Activated CD4-positive, alpha-beta T cell treated with anti-CD3 and anti-CD28 coated beads, Interleukin-2, amount 10 ng/mL, durations not matched to agents 24 days and 14 days (primary cell): ENCODE data around the gene ERCC3. TPM values are rescaled to one million over a fixed set of nuclear protein-coding genes. Genes with fewer than 3 reads are reported as not detected.

Experiments used
- DNase-seq: peaks from one replicate; pipeline ENCODE4 v3.0.0; 2022
- H3K27ac Mint-ChIP-seq: one replicate; pipeline ENCODE4 v1.8.0; 2022; ENCODE audit warnings: mild to moderate bottlenecking, mixed read lengths
- H3K27me3 Mint-ChIP-seq: one replicate; pipeline ENCODE4 v1.8.0; 2022; ENCODE audit warnings: mixed read lengths
- H3K36me3 Mint-ChIP-seq: one replicate; pipeline ENCODE4 v1.8.0; 2022; ENCODE audit warnings: low read depth, mild to moderate bottlenecking, mixed read lengths
- H3K4me1 Mint-ChIP-seq: one replicate; pipeline ENCODE4 v1.8.0; 2021; ENCODE audit warnings: mixed read lengths
- H3K4me3 Mint-ChIP-seq: one replicate; pipeline ENCODE4 v1.8.0; 2022; ENCODE audit warnings: mild to moderate bottlenecking, moderate library complexity, mixed read lengths
- H3K9me3 Mint-ChIP-seq: one replicate; pipeline ENCODE4 v1.8.0; 2021; ENCODE audit warnings: mixed read lengths
- intact Hi-C: fragments of 100-400 bp; cut with micrococcal nuclease; formaldehyde crosslinking; loops from one replicate; pipeline ENCODE4 v1.15.1; 2023
- total RNA-seq: library from RNA; stranded (reverse); gene quantifications from 2 replicates; pipeline ENCODE4 v1.2.3, GENCODE V29; 2022

Gene ERCC3
- total RNA-seq, 1 donor from 2014 or later: 58.1 TPM

DNA sequence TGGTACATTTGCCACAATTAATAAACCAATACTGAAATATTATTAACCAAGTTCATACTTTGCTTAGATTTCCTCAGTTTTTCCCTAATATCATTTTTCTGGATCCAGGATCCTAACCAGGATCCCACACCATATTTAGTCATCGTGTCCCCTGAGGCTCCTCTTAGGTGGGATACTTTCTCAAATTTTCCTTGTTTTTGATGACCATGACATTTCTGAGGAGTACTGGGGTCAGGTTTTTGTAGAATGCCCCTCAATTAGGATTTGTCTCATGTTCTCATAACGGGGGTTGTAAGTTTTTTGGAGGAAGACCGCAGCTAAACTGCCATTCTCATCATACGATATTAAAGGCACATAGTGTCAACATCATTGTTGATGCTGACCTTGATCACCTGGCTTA, 15.5 kb upstream of the ERCC3 start:
- Mint-ChIP-seq H3K27me3 (no peaks in the 10 kb centered on the region), H3K4me3 (no peak overlapping the region), H3K9me3 (no peaks in the 10 kb centered on the region), H3K4me1 (peaks cover 3% of the 10 kb centered on the region), H3K27ac (no peak overlapping the region), H3K36me3 (peaks cover 51% of the 10 kb centered on the region)
- DNase-seq: no peak
- intact Hi-C loops: no loop called here

DNA sequence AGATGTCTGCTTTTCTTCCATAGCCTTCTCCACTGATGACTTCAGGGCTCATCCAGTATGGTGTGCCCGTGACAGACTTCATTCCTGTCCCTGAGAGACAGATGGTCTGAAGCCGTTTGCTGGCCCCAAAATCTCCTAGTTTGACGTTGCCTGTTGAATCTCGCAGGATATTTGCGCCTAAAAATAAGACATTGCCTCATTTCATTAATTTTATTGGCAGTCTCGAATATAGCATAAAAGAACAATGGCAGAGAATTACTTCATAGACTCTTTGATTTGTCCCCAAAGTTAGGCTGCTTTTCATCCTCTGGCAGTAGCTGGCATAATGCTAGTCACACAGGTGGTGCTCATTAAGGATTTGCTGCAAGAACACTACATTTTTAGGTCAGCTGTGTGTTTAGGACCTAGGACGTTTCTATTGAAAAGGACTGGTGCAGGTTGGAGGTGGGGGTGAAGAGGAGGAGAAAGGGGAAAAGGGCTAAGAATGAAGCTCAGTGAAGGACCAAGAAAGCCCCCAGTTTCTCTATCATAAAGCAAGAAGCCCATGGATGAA, 14.7 kb upstream of the ERCC3 start:
- Mint-ChIP-seq H3K4me3 (no peak overlapping the region), H3K4me1 (peaks cover 3% of the 10 kb centered on the region), H3K27ac (no peak overlapping the region), H3K9me3 (no peaks in the 10 kb centered on the region), H3K27me3 (no peaks in the 10 kb centered on the region), H3K36me3 (peaks cover 45% of the 10 kb centered on the region)
- intact Hi-C loops: no loop called here
- DNase-seq: no peak

DNA sequence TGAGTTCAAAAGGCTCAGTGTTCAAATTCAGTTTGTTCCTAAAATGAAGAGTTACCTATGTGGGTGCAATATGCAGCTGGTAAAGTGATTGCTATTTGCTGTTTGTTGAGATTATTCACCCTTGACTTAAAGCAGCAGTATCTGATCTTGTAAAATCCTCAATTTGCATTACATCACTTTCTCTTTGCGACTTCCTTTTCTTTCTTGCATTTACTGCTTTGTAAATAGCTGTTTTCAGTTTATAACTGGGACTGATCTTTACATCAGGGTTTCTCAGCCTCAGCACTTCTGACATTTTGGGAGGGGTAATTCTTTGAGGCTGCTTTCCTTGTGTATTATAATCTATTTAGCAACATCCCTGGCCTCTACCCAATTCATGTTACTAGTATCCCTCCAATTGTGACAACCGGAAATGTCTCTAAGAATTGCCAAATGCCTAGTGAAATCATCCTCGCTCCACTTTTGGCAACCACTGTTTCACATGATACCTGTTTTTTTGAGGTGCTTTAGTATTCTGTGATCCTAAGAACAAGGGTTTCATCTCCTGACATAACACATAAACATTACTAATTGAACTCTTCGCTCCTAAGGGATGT, 12.1 kb upstream of the ERCC3 start:
- Mint-ChIP-seq H3K4me1 (peaks cover 3% of the 10 kb centered on the region), H3K27ac (peak overlapping the region; percentile 49), H3K36me3 (peaks cover 32% of the 10 kb centered on the region), H3K4me3 (no peak overlapping the region), H3K27me3 (no peaks in the 10 kb centered on the region), H3K9me3 (no peaks in the 10 kb centered on the region)
- intact Hi-C loops: no loop called here
- DNase-seq: no peak

DNA sequence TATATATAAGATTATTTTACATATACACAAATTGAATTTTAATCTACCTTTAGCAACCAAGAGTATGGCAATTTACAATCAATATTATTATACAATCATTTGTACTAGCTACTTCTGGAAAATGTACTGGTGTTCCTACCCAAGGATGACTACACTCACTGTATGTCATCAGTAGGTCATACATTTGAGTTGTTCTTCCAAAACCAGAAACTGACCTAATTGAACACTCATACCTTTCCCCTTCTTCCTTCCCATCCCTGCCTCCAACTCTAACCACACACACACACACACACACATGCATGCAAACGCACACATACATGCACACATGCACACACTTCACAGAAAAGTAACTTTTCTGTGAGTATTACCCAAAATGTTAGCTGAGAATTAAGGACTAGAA, 8.2 kb upstream of the ERCC3 start:
- no peaks in the 10 kb centered on the region for H3K27me3 Mint-ChIP-seq
- H3K27ac Mint-ChIP-seq: no peak overlapping the region
- no peaks in the 10 kb centered on the region for H3K9me3 Mint-ChIP-seq

DNA sequence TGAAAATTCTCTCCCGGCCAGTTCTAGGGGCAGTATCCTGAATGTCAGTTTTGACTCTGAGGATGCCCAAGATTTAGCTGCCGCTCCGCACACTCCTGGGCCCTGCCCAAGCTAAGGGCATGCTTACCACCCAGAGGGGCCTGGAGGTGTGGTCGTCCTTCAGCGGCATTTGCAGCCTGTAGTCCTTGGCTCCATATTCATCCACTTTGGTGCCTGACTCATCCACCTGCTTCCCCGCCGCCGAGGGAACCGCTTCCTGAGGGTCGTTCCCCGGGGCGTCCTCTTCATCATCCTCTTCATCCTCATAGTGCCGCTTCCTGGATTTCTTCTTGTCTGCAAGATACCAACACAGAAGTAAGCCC, 577 bp downstream of the ERCC3 start:
- no peaks in the 10 kb centered on the region for H3K9me3 Mint-ChIP-seq
- peaks cover 23% of the 10 kb centered on the region for H3K4me1 Mint-ChIP-seq
- H3K36me3 Mint-ChIP-seq: peaks cover 45% of the 10 kb centered on the region
- peak overlapping the region; percentile 99 for H3K4me3 Mint-ChIP-seq
- no peak for DNase-seq
- no peaks in the 10 kb centered on the region for H3K27me3 Mint-ChIP-seq
- intact Hi-C loops: loop anchor here (5.0 to 10.0 kb wide), 3 partner anchors 184 to 731 kb away; partner anchors contain the start of gene SAP130
- H3K27ac Mint-ChIP-seq: peak overlapping the region; percentile 98

More for the DNA sequence above, 8.2 kb upstream of the ERCC3 start:
- Mint-ChIP-seq H3K36me3 (peaks cover 18% of the 10 kb centered on the region), H3K4me1 (peaks cover 3% of the 10 kb centered on the region), H3K4me3 (no peak overlapping the region)
- DNase-seq: no peak
- intact Hi-C loops: no loop called here

DNA sequence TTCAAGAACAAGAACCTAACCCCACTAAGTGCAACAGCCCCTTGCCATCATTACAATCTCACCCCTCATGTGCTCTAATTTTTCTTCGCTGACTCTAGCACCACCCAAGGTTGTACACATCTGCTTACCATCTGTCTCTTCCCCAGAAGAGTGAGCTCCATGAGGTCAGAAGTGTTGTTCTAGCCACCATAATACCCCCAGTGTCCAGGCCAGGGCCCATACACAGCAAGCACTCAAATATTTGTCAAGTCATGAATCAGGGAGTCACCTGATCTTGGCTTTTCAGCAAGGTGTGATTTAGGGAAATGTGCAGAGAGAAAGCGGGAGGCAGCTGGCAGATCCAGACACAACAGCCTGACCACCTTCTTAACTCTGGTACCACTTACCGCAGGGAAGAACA, 5.7 kb downstream of the ERCC3 start:
- Mint-ChIP-seq H3K9me3 (no peaks in the 10 kb centered on the region), H3K27me3 (no peaks in the 10 kb centered on the region), H3K36me3 (peaks cover 88% of the 10 kb centered on the region), H3K4me1 (peaks cover 16% of the 10 kb centered on the region), H3K4me3 (no peak overlapping the region), H3K27ac (no peak overlapping the region)
- intact Hi-C loops: no loop called here
- no peak for DNase-seq

DNA sequence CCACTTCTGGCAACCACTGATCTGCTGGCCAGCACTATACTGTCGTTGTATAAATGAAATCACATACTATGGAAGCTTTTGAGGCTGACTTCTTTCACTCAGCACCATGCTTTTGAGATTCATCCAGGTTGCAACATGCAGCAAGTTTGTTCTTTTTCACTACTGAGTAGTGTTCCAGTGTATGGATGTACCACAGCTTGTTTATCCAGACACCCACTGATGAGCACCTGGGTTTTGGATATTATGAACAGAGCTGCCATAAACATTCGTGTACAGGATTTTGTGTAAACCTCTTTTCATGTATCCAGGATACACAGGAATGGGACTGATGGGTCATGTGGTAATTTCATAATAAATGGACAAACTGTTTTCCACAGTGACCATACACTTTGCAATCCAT, 10.7 kb downstream of the ERCC3 start:
- H3K27me3 Mint-ChIP-seq: no peaks in the 10 kb centered on the region
- H3K9me3 Mint-ChIP-seq: no peaks in the 10 kb centered on the region
- peaks cover 12% of the 10 kb centered on the region for H3K4me1 Mint-ChIP-seq
- H3K27ac Mint-ChIP-seq: no peak overlapping the region
- intact Hi-C loops: no loop called here
- no peak overlapping the region for H3K4me3 Mint-ChIP-seq
- H3K36me3 Mint-ChIP-seq: peaks cover 87% of the 10 kb centered on the region
- no peak for DNase-seq

DNA sequence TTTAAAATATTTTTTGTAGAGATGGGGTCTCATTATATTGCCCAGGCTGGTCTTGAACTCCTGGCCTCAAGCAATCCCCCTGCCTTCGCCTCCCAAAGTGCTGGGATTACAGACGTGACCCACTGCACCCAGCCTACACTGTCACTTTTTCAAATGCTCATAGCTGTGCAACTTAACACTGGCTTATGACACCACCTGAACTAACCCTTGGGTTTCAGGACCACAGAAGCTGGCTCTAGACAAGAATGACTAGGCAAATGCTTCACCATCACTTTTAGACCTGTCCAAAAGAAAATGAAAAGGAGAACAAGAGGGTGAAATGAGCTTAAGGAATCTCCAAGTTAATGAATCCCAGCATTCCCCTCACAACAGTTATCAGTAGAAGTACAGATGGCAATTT, 13.3 kb downstream of the ERCC3 start:
- peak overlapping the region; percentile 6 for H3K27ac Mint-ChIP-seq
- peaks cover 81% of the 10 kb centered on the region for H3K36me3 Mint-ChIP-seq
- no peaks in the 10 kb centered on the region for H3K27me3 Mint-ChIP-seq
- H3K4me3 Mint-ChIP-seq: no peak overlapping the region
- peaks cover 24% of the 10 kb centered on the region for H3K4me1 Mint-ChIP-seq
- no peak for DNase-seq
- intact Hi-C loops: no loop called here
- H3K9me3 Mint-ChIP-seq: no peaks in the 10 kb centered on the region

DNA sequence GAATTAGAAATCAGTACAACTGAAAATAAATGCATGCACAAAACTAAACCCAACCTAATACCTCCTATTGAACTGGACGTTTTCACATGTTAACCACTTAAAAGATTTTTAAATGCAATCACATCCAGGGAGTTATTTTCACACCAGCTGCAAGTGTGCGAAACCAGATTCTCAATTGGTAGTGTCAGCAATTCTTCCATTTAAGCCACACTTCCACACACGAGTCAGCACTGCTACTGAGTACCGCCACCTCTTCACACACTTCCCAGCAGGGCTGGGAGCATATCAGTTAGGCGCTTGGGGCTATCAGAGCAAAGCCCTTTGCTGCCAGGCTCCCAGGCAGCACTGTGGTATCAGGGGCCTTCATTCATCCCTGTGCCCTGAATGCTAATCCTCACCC, 14.2 kb downstream of the ERCC3 start:
- peaks cover 27% of the 10 kb centered on the region for H3K4me1 Mint-ChIP-seq
- no peaks in the 10 kb centered on the region for H3K9me3 Mint-ChIP-seq
- H3K27ac Mint-ChIP-seq: no peak overlapping the region
- intact Hi-C loops: no loop called here
- DNase-seq: no peak
- H3K27me3 Mint-ChIP-seq: no peaks in the 10 kb centered on the region
- H3K36me3 Mint-ChIP-seq: peaks cover 78% of the 10 kb centered on the region
- no peak overlapping the region for H3K4me3 Mint-ChIP-seq

DNA sequence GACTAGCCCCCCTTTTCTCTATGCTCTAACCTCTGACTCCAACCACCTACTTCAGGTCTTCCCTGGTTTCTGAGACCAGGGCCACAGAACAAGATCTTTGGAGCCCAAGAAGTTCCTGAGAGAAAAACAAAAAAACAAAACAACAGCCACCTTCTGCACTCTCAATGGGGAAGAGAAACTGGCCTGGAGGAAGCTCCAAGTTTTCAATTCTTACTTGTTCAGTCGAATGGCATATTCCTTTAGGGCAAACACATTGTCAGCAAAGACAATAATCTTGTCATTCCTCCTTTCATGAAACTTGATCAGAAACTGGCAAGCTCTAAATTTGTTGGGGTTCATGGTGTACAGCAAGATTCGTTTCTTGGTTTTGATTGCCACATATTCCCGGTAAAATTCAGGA, 15.0 kb downstream of the ERCC3 start:
- Mint-ChIP-seq H3K9me3 (no peaks in the 10 kb centered on the region), H3K27me3 (no peaks in the 10 kb centered on the region), H3K36me3 (peaks cover 70% of the 10 kb centered on the region), H3K27ac (no peak overlapping the region), H3K4me1 (peaks cover 26% of the 10 kb centered on the region), H3K4me3 (no peak overlapping the region)
- DNase-seq: no peak
- intact Hi-C loops: no loop called here

DNA sequence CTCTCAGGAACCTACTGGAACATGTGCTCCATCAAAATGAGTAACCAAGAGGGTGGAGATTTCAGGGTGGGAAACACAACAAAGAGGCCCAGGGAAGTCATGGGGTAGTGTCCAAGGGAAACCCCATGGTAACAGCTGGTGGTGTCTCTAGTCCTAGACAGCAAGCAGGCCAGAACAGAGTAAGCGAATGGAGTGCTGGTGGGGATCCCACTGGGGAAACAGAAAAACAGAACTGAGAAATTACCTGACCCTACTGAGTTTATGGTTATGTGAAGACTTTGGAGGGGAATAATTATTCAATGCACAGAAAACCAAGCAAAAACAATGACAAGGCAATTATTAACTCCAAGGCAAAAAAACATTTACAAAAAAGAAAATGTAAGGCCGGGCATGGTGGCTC, 16.9 kb downstream of the ERCC3 start:
- Mint-ChIP-seq H3K4me3 (no peak overlapping the region), H3K27ac (peak overlapping the region; percentile 63), H3K36me3 (peaks cover 68% of the 10 kb centered on the region)

DNA sequence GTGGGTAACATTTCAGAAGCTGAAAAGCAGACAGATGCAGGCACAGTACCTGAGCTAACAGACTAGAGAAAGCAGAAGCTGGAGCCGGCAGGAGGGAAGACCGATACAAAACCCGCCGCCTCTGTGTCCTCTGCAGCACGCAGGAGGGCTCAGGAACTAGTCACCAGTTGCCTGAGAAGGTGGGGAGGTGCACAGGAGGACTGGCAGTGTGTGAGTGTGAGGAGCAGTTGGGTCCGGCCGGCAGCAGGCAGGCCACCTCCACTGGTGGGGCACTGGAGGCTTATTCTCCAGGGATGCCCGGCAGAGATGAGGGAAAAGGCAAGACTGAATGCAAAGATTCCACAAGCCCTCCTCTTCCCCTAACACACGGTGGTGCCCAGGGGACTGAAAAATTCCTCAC, 18.2 kb downstream of the ERCC3 start:
- no peaks in the 10 kb centered on the region for H3K9me3 Mint-ChIP-seq
- no peaks in the 10 kb centered on the region for H3K27me3 Mint-ChIP-seq
- peaks cover 17% of the 10 kb centered on the region for H3K4me1 Mint-ChIP-seq
- intact Hi-C loops: no loop called here
- no peak overlapping the region for H3K27ac Mint-ChIP-seq
- peaks cover 68% of the 10 kb centered on the region for H3K36me3 Mint-ChIP-seq
- no peak overlapping the region for H3K4me3 Mint-ChIP-seq
- no peak for DNase-seq

More for the DNA sequence above, 16.9 kb downstream of the ERCC3 start:
- intact Hi-C loops: no loop called here
- H3K9me3 Mint-ChIP-seq: no peaks in the 10 kb centered on the region
- H3K27me3 Mint-ChIP-seq: no peaks in the 10 kb centered on the region
- H3K4me1 Mint-ChIP-seq: peaks cover 19% of the 10 kb centered on the region
- no peak for DNase-seq

DNA sequence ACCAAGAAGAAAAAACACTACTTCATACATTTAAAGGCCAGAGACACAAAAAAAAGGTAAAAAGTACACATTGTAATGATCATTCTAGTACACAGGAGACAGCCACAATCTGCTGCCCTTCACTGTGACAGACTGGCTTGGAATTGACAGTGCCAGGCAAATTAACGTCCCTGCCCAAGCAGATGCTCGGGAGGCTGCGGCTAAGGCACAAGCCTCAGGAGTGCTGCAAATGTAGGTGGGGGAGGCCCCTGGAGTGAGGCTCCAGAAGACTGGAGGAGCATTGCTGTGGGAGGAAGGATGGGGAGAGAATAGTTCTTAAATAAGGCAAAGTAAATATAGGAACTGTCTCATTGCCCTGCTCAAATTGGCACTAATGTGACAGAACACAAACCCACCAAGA, 18.6 kb downstream of the ERCC3 start:
- intact Hi-C loops: no loop called here
- no peak for DNase-seq
- H3K27ac Mint-ChIP-seq: no peak overlapping the region

DNA sequence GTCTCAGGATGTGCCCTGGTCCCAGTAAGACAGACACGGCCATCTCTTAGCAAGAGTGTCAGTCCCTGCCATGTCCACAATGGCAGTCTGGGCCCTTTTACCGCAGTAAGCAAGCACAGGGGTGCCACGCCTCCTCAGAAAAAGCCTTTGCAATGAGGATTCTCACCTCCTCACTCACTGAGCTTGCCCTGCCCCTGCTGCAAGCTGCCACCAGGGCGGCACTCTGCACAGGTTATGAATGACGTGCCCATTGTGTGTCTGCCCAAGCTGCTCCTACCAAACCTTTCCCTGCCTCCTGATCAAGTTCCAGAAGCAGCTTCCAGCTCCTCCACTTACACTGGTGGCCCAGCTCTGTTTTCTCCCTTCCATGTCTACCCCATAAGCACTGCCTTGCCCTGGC, 23.3 kb downstream of the ERCC3 start:
- Mint-ChIP-seq H3K27ac (no peak overlapping the region), H3K27me3 (no peaks in the 10 kb centered on the region), H3K36me3 (peaks cover 71% of the 10 kb centered on the region), H3K9me3 (no peaks in the 10 kb centered on the region), H3K4me1 (peaks cover 3% of the 10 kb centered on the region), H3K4me3 (no peak overlapping the region)
- intact Hi-C loops: no loop called here
- no peak for DNase-seq

More for the DNA sequence above, 18.6 kb downstream of the ERCC3 start:
- peaks cover 17% of the 10 kb centered on the region for H3K4me1 Mint-ChIP-seq
- H3K4me3 Mint-ChIP-seq: no peak overlapping the region
- no peaks in the 10 kb centered on the region for H3K27me3 Mint-ChIP-seq
- H3K9me3 Mint-ChIP-seq: no peaks in the 10 kb centered on the region
- peaks cover 70% of the 10 kb centered on the region for H3K36me3 Mint-ChIP-seq

DNA sequence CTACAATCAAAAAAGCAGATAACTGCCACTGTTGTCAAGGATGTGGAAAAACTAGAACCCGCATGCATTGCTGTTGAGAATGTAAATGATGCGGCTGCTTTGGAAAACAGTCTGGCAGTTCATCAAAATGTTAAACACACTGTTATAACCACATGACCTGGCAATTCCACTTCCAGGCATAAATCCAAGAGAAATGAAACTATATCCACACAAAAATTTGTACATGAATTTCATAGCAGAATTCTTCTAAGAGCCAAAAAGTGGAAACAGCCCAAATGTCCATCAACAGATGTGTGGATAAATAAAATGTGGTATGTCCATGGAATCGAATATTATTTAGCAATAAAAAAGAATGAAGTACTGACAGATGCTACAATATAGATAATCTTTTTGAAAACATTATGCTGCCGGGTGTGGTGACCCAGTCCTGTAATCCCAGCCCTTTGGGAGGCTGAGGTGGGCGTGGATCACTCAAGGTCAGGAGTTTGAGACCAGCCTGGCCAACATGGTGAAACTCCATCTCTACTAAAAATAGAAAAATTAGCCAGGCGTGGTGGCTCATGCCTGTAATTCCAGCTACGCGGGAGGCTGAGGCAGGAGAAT, 32.0 kb downstream of the ERCC3 start:
- no peak overlapping the region for H3K27ac Mint-ChIP-seq
- intact Hi-C loops: no loop called here
- H3K4me1 Mint-ChIP-seq: no peaks in the 10 kb centered on the region
- H3K9me3 Mint-ChIP-seq: no peaks in the 10 kb centered on the region
- peaks cover 64% of the 10 kb centered on the region for H3K36me3 Mint-ChIP-seq
- no peak overlapping the region for H3K4me3 Mint-ChIP-seq
- no peak for DNase-seq
- H3K27me3 Mint-ChIP-seq: no peaks in the 10 kb centered on the region
